Measurements from ENCODE around the gene FRMD6.

GRCh38 chr14:51724650-51725049 is 72.9 kb downstream of the FRMD6 start:
- TF ChIP-seq CTCF (conservative IDR thresholded peaks at IDR 0.05) (no peak), ZFX (IDR thresholded peaks at IDR 0.05) (no peak)
